ENCODE results near the gene FRMD5. TPM values are rescaled to one million over a fixed set of nuclear protein-coding genes. Genes with fewer than 3 reads are reported as not detected.

Gene FRMD5
- total RNA-seq, 1 experiment from 2014 or later = 27.2 TPM

- Histone ChIP-seq H3K4me1 (ENCODE audit: control insufficient read depth in 1 of 2, insufficient read depth in 2 of 2, low read length in 2 of 2) (no peaks in the 10 kb centered on the region), H2AFZ (ENCODE audit: low read depth, low read length, poor library complexity, severe bottlenecking) (no peak overlapping the region), H3K9ac (ENCODE audit: low read length) (no peak overlapping the region), H3K36me3 (ENCODE audit: control insufficient read depth in 1 of 2, insufficient read depth in 2 of 2, low read length in 2 of 2) (no peaks in the 10 kb centered on the region), H3K9me2 (ENCODE audit: insufficient read depth) (no peaks in the 10 kb centered on the region), H3K27ac (ENCODE audit: low read depth, low read length) (no peak overlapping the region), H3K27me3 (ENCODE audit: insufficient read depth, low read length) (no peaks in the 10 kb centered on the region), H3K79me2 (ENCODE audit: insufficient read depth, low read length) (peaks cover 26% of the 10 kb centered on the region), H3K4me3 (replicated peaks in 1 of 2; ENCODE audit: low read depth in 1 of 2, low read length in 2 of 2) (no peak overlapping the region), H4K20me1 (ENCODE audit: insufficient read depth) (no peaks in the 10 kb centered on the region), H3K9me3 (ENCODE audit: control insufficient read depth in 1 of 2, insufficient read depth in 1 of 2, low read depth in 1 of 2, low read length in 2 of 2) (no peaks in the 10 kb centered on the region), H3K4me2 (ENCODE audit: low read length) (no peak overlapping the region)
- intact Hi-C loops (cut with micrococcal nuclease) = no loop called here
- no TSS peak for BruUV-seq (replicated peaks)
- TF ChIP-seq SRF (IDR thresholded peaks at IDR 0.05; ENCODE audit: low read depth) (no peak), ELF1 (IDR thresholded peaks at IDR 0.05; ENCODE audit: borderline replicate concordance, low read depth) (no peak), EZH2phosphoT487 (IDR thresholded peaks at IDR 0.05; ENCODE audit: borderline replicate concordance) (no peak), ATF3 (IDR thresholded peaks at IDR 0.05) (no peak), FOSL1 (IDR thresholded peaks at IDR 0.05; ENCODE audit: low read depth) (no peak), REST (IDR thresholded peaks at IDR 0.05; ENCODE audit: low read depth) (no peak), ZBTB33 (IDR thresholded peaks at IDR 0.05; ENCODE audit: extremely low read depth, insufficient replicate concordance, low read length) (no peak), RAD21 (IDR thresholded peaks at IDR 0.05; ENCODE audit: low read depth) (no peak), MAX (IDR thresholded peaks at IDR 0.05) (no peak), SP1 (IDR thresholded peaks at IDR 0.05; ENCODE audit: low read depth) (no peak), POLR2AphosphoS5 (IDR thresholded peaks at IDR 0.05; ENCODE audit: low read depth, low read length) (no peak), CBX3 (IDR thresholded peaks at IDR 0.05; ENCODE audit: low read depth) (no peak), YY1 (IDR thresholded peaks at IDR 0.05; ENCODE audit: extremely low read depth, insufficient replicate concordance, low read depth, low read length) (no peak), CEBPB (IDR thresholded peaks at IDR 0.05; ENCODE audit: low read depth) (no peak)
- RAD21 ChIA-PET (ENCODE audit: low non-redundant PET in 1 of 2, low total read pairs in 2 of 2, uncharacterized antibody in 2 of 2, unreplicated experiment in 2 of 2) = no interaction called here
- CTCF ChIA-PET = no interaction called here
- ATAC-seq (no peak), DNase-seq (ENCODE audit: low read depth, low spot score) (no peak)
- POLR2A ChIA-PET = no interaction called here
Measured at GRCh38 chr15:43998607-43999006, 196.5 kb downstream of the FRMD5 start.
